ENCODE data around the gene NDUFA11.
A peak's percentile ranks its signal among the peaks of the same experiment; 100 is the strongest.
"Not testable (repeated sequence)": the region's sequence is repeated elsewhere in the genome, so short reads cannot be mapped to it uniquely, and the experiment has no call there.

Gene NDUFA11

DNA sequence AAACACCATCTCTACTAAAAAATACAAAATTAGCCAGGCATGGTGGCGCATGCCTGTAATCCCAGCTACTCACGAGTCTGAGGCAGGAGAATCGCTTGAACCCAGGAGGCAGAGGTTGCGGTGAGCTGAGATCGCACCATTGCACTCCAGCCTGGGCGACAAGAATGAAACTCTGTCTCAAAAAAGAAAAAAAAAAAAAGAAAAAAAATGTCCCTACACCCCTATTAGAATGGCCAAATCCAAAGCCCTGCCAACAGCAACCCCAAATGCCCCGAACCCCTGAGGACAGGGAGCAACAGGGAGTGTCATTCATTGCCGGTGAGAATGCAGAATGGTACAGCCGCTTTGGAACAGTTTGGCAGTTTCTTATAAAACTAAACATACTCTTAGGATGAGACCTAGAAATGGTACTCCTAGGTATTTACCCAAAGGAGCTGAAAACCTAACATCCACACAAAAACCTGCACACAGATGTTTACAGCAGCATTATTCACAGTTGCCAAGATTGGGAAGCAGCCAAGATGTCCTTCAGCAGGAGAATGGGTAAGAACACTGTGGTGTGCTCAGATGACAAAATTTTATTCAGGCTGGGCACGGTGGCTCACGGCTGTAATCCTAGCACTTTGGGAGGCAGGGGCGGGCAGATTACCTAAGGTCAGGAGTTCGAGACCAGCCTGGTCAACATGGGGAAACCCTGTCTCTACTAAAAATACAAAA, 20.3 kb downstream of the NDUFA11 start:
- DNase-seq, result not testable (repeated sequence)

DNA sequence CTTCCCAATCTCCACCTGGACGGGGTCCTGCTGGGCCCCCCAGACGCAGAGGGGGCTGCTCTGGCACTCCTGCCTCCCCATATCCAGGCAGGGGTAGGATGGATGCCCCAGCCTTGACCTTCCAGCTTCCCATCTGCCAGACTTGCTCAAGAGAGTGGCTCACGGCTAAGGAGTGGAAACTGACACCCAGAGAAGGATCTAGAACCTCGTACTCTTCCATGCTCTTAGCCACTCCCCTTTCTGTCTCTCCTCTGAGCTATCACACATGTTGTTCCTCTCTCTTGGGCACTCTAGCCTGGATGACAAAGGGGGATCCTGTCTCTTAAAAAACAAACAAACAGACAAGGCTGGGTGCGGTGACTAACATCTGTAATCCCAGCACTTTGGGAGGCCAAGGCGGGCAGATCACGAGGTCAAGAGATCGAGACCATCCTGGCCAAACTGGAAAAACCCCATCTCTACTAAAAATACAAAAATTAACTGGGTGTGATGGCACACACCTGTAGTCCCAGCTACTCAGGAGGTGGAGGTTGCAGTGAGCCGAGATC, 21.1 kb downstream of the NDUFA11 start:
- DNase-seq, result no peak

DNA sequence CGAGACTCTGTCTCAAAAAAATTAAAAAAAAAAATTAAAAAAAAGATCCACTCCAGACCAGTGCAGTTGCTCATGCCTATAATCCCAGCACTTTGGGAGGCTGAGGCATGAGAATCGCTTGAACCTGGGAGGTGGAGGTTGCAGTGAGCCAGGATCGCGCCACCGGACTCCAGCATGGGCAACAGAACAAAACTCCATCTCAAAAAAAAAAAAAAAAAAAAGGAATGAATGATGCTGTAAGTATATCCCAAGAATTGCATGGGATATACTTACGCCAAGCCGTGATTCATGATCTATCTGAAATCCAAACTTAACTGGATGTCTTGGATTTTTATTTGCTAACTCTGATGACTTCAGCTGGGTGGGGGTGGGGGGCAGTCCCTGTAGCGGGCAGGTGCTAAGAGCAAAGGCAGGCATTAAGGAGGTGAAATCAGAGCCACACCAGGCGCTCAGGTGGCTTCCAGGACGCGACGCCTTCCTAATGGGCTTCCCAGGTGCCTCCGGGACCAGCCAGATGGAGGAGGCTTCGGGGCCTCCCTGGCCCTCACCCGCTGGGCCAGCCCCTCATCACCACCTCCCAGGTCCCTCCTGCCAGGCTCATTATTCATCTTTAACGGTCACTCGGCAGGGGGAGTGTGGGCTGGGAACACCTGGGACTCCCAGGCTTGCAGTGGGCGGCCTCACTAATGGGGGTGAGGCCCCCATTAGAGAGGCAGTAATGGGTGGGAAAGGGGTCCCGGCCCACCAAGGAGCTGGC, 21.9 kb downstream of the NDUFA11 start:
- peak; percentile 10 for DNase-seq

DNA sequence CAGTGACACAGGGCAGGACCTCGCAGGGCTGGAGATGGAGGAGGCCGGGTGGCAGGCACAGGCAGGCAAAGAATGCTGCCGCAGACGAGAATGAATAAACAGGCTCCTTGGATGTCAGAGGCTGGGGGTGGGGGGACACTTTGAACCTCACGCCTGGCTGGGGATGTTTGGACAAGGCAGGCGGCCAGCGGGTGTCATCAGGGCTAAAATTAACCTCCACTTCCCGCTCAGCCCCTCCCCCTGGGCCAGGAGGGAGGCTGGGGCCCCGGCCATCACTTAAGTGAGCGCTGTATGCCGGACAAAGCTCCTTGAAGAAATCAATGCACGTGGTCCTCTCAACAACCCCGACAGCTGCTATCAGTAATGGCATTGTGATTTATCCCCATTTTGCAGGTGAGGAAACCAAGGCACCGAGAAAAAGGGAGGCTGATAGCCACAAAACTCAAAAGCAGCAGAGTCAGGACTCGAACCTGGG, 22.9 kb downstream of the NDUFA11 start:
- DNase-seq, result peak; percentile 6

DNA sequence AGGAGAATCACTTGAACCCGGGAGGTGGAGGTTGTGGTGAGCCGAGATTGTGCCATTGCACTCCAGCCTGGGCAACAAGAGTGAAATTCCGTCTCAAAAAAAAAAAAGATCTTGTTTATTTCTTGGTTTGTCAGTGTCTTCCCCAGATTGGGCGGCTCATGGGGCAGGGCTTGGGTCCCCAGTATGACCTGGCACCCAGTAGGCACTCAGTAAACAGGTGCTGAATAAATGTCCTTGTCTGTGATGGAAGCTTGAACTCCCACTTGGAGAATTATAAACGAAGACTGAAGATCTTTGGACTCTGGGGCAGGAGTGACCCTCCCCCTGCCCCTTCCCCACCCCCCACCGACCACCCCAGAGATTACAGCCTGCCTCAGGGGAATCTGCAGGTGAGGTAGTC, 23.4 kb downstream of the NDUFA11 start:
- DNase-seq, result no peak

DNA sequence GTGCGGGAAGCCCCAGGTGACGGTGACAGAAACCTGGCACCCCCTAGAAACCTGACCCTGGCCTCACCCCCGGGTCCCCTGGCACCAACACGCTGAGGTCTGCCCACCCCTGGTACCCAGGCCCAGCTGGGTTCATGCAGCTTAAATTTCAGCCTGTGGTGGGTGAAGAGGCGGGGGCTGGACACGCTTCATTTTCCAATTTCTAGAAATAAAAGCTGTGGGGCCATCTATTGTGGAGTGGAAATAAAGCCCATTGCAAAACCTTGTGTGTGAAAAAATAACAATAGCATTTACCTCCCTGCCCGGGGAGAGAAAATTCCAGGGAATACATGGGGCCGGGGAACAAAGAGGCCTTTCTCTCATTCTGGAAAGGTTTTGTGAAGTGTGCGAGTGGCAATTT, 25.7 kb downstream of the NDUFA11 start:
- no peak for DNase-seq

DNA sequence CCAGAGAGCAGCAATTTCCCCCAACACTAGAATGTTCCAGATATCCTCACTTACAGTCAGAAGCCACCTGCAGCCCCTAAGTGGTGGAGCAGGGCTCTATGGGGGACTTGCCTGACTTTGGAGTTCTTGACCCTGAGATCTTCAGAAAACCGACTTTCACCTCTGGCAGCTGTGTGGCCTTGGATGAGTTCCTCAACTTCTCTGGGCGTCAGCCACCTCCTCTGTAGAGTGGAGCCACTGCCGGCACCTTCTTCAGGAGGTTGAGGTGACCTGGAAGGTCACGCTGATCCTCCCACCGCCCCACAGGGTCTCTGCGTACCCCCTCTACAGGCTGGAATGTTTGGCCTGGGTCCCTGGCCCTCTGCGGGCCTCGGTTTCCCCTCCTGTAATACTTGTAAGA, 26.2 kb downstream of the NDUFA11 start:
- no peak for DNase-seq

DNA sequence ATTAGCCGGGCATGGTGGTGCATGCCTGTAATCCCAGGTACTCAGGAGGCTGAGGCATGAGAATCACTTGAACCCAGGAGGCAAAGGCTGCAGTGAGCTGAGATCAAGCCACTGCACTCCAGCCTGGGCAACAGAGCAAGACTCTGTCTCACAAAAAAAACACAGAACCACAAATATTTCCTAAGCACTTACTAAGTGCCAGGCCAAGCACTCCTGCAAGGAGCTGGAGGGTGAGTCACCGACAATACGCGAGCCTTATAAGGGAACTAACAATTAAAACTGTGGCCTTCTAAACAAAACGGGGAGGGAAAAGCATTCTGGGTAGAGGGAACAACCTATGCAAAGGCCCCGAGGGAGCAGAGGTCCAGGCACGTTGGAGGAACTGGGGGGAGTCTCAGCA, 29.1 kb downstream of the NDUFA11 start:
- not testable (repeated sequence) for DNase-seq

DNA sequence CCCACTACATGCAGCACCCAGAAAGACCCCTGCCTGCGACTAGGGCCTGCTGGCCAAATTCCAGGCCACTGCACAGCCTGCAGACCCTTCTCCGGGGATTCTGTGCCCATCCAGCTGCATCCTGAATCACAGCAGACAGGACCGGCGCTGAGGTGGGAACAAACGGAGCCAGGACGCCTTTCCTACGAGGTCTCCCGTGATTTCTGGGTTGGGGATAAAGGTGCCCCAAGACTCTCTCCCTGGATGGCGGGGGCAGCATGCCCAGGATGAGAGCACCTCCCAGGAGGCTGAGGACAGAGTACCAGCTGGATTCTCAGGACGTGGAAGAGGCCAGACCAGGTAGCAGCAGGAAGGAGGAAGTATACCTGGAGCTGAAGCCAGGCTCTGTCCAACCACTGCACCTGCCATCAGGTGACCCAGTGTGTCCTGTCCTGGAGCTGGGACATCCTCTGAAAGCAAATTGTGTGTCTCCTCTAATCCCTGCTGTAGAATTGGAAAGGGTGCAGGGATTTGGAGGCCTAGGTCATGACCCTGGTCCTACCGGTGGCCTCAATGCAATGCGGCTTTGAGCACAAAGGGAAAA, 29.9 kb downstream of the NDUFA11 start:
- DNase-seq, result no peak

DNA sequence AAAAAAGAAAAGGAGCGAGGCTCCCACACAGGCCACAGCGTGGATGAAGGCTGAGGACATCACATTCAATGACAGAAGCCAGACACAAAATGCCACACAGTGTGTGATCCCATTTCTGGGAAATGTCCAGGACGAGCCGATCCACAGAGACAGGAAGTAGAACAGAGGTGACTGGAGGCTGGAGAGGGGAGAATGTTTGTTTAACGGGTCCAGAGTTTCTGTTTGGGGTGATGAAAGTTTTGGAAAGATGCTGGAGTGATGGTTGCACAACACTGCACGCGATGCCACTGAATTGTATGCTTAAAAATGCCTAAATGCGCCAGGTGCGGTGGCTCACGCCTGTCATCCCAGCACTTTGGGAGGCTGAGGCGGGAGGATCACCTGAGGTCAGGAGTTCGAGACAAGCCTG, 32.6 kb downstream of the NDUFA11 start:
- DNase-seq, result no peak

DNA sequence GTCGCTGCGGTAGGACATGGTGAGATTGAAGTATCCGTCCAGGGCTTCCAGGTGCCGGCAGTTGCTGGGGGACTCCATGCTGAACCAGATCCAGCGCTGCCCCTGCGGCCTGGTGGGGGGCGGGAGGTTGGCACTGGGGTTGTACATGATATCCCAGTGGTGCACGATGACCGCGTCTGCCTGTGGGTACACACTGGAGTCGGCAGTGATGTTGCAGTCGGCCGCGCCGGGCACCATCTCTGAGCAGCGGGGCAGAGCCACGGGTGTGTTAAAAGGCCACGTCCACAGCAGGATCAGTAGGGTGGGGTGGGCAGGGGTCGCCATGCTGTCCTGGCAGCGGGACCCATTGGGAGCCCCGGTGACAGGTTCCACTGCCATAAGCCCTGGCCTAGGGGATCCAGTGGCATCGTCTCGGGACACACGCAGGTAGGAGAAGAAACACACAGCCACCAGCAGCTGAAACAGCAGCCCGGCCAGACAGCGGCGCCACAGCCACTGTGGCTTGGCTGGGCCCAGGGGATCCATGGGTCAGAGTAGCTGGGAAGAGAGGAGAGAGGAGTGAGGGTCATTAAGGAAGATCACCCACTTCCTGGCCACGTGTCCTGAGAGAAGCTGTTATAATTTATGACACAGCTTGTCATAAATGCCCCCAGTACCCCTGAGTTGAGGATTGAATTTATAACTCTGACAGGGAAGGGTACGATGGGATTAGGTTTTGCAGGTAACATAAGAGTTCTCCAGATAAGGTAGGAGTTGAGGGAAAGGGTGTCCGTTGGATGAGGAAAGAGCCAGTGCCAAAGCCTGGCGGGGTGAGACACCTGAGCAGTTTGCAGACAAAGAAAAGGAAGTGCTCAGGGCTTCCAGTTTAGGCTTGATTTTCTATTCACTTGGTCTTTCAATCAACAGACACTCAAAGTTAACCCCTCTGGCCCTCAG, 36.1 kb downstream of the NDUFA11 start:
- no peak for DNase-seq

DNA sequence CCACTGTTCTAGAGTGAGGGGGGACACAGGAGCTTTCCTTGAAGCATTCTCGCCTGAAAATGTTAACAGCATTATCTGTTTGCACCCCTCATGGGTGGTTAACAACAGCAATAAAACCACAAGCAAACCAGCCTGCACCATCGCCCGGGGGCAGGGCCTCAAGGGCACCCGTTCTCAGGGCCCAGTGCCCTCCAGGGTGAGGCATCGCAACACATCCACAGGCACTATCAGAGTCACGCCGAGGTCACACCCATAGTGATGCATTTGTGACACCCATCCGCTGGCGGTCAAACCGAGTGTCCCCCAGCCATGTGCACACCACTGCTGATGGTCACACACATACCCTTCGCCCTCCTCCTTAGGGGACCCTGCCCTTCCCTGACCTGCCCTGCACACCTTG, 37.8 kb downstream of the NDUFA11 start:
- no peak for DNase-seq

DNA sequence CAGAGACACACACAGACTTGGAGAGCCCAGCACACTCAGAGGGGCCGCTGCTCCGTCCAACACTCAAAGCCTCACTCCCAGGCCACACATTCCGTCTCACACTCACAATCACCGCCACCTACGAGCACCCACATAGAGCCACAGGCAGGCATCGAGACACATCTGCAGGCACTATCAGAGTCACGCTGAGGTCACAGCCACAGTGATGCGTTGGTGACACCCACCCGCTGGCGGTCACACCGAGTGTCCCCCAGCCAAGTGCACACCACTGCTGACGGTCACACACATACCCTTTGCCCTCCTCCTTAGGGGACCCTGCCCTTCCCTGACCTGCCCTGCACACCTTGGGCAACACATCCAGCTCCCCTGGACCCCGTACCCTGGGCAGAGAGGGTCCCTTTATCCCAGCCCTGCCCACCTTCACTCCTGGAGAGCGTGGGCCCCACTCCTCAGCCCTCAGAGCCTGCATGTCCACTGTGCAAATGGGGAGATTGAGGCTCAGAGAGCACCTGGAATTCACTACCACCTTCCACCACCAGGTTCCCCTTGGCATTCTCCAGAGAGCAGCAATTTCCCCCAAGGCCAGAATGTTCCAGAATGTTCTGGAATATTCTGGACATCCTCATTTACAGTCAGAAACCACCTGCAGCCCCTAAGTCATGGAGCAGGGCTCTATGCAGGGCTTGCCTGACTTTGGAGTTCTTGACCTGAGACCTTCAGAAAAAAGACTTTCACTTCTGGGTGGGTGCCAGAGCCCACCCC, 38.7 kb downstream of the NDUFA11 start:
- no peak for DNase-seq

DNA sequence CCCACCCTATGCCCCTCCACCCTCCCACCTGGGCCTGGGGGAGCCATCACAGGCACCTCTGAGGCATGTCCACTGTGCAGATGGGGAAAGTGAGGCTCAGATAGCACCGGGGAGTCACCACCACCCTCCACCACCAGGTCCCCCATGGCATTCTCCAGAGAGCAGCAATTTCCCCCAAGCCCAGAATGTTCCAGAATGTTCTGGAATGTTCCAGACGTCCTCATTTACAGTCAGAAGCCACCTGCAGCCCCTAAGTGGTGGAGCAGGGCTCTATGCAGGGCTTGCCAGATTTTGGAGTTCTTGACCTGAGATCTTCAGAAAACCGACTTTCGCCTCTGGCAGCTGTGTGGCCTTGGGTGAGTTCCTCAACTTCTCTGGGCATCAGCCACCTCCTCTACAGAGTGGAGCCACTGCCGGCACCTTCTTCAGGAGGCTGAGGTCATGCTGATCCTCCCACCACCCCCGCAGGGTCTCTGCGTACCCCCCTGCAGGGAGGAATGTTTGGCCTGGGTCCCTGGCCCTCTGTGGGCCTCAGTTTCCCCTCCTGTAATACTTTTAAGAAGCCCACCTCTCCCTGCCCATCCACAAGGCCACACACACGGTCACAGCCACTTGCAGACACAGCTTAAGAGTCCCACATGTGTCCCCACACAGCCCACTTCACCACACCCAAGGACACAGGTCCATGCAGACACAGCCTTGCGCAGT, 39.4 kb downstream of the NDUFA11 start:
- no peak for DNase-seq

DNA sequence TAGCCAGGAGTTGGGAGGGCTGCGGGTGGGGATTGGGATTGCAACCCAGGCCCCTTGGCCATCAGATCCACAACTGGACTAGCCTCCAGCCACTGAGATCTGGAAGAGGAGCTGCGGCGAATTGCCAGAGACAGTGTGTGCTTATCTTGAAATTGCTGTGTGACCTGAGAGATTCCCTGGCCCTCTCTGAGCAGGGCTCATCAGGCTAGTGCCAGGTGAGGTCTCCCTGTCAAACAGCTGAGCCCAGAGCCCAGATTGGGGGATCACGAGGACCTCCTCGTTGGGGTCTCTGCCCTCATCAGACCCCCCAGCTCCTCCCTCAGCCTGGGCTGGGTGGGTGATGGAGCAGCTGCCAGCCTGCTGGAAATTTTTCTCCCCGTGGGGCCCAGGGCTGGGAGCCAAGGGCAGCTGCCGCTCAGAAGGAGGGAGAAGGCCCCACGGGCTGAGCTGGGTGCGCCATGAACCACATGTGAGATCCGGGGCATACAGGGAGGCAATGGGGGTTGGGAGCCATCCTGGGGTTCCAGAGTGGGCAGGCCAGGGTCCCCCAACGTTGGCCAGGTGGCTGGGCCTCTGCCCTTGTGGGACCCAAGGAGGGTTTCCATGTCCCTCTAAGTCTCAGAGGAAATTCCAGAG, 40.4 kb downstream of the NDUFA11 start:
- no peak for DNase-seq

DNA sequence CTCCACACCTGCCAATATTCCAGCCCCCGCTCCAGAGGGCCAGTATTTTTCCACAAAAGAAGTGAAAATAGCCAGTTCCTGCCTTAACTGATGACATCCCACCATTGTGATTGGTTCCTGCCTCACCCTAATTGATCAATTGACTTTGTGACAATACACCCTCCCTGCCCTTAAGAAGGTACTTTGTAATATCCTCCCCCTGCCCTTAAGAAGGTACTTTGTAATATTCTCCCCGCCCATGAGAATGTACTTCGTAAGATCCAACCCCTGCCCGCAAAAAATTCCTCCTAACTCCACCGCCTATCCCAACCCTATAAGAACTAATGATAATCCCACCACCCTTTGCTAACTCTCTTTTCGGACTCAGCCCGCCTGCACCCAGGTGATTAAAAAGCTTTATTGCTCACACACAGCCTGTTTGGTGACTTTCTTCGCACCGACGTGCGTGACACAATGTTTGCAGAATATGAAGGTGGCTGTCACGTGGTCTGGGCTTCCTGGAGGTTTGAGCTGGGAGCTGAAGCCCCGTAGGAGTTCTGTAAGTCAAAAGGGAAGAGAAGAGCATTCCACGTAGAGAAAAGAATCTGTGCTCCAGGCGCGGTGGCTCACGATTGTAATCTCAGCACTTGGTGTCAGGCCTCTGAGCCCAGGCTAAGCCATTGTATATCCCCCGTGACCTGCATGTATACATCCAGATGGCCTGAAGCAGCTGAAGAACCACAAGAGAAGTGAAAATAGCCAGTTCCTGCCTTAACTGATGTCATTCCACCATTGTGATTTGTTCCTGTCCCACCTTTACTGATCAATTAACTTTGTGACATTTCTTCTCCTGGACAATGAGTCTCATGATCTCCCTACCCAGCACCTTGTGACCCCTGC, 46.1 kb downstream of the NDUFA11 start:
- DNase-seq, result no peak

DNA sequence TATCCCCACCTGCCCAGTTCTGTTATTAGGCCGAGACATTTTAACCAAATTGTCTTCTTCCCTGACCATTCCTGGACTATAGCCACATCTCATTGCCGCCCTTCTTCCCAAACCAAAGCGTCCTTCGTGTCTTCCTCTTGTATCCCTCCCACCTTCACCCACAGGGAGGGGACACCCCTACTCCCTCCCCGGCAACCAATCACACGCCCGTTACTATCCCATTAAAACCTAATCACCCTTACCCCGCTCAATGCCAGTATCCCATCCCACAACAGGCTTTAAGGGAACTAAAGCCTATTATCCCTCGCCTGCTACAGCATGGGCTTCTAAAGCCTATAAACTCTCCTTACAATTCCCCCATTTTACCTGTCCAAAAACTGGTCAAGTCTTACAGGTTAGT, 48.4 kb downstream of the NDUFA11 start:
- not testable (repeated sequence) for DNase-seq

DNA sequence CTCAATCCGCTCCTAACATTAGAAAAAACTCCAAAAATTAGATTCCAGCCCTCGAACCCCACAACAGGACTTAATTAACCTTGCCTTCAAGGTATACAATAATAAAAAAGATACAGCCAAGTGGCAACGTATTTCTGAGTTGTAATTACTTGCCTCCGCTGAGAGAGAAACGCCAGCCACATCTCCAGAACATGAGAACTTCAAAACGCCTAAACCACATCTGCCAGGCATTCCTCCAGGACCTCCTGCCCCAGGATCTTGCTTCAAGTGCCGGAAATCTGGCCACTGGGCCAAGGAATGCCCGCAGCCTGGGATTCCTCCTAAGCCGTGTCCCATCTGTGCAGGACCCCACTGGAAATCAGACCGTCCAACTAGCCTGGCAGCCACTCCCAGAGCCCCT, 49.5 kb downstream of the NDUFA11 start:
- DNase-seq, result not testable (repeated sequence)

DNA sequence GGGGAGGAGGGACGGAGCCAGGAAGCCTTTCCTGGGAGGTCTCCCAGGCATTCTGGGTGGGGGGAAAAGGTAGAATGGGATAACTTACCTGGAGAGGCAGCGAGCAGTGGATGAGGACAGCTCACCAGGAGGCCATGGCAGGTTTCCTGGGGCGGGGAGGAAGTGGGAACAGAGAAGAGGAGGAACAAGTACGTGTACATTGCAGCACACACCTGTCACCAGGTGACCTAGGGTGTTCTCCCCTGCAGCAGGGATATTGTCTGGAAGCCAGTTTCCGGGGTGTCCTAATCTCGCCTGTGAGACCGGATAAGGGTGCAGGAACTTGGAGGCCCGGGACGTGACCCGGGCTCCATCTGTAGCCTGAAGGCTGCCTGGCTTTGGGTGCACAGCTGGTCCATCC, 52.3 kb downstream of the NDUFA11 start, which contains the start of gene FUT3:
Gene FUT3 (minus strand): TSS at position 148 of the 400 bp plus-strand sequence.
- peak; percentile 37 for DNase-seq
